ENCODE measurements around the gene KPNA6. TPM values are rescaled to one million over a fixed set of nuclear protein-coding genes. Genes with fewer than 3 reads are reported as not detected.

Gene KPNA6
- total and polyA plus RNA-seq, 9 of the 15 experiments (the other 6 are each of a cell fraction or from before 2014, with no cell fraction given), result 20.1 to 54.6 (median 32.2) TPM

- TF ChIP-seq SAP30 (IDR thresholded peaks at IDR 0.05; ENCODE audit: borderline replicate concordance, insufficient read depth, low read depth, low read length, poor library complexity, severe bottlenecking), result no peak
- TF ChIP-seq PRDM10 (IDR thresholded peaks at IDR 0.05; ENCODE audit: partially characterized antibody), result no peak
- 0 out of 4 replicates have a peak, but pooled peaks of 1 of the 2 experiments have one; percentile 24 for TF ChIP-seq ZMIZ1 (IDR thresholded peaks at IDR 0.05; ENCODE audit: low read depth in 2 of 2, low read length in 2 of 2)
- TF ChIP-seq ESRRB (CRISPR knock-in tag; IDR thresholded peaks at IDR 0.05; ENCODE audit: borderline replicate concordance), result 0 out of 2 replicates have a peak, but pooled peaks have one; percentile 30
- no peak for TF ChIP-seq MTA1 (IDR thresholded peaks at IDR 0.05; ENCODE audit: borderline replicate concordance)
- no peak for TF ChIP-seq ZNF165 (CRISPR knock-in tag; IDR thresholded peaks at IDR 0.05; ENCODE audit: borderline replicate concordance)
- TF ChIP-seq PTRF (tag; IDR thresholded peaks at IDR 0.05), result no peak
- 0 out of 2 replicates have a peak, but pooled peaks have one; percentile 18 for TF ChIP-seq ADNP (tag; IDR thresholded peaks at IDR 0.05)
- no peak for TF ChIP-seq DIDO1 (tag; IDR thresholded peaks at IDR 0.05; ENCODE audit: low read depth)
- TF ChIP-seq NONO (IDR thresholded peaks at IDR 0.05; ENCODE audit: low read depth in 2 of 2, low read length in 1 of 2), result no peak
- TF ChIP-seq CBX5 (IDR thresholded peaks at IDR 0.05; ENCODE audit: borderline replicate concordance, low read depth), result no peak
- no peak for TF ChIP-seq ZNF134 (CRISPR knock-in tag; conservative IDR thresholded peaks at IDR 0.05)
- no peak for TF ChIP-seq MAFK (IDR thresholded peaks at IDR 0.05; ENCODE audit: low read length)
- no peak for TF ChIP-seq ZNF124 (CRISPR knock-in tag; IDR thresholded peaks at IDR 0.05)
- no peak for TF ChIP-seq ZNF184 (CRISPR knock-in tag; IDR thresholded peaks at IDR 0.05)
- TF ChIP-seq HNRNPK (IDR thresholded peaks at IDR 0.05; ENCODE audit: low read depth, low read length, poor library complexity, severe bottlenecking), result no peak
- TF ChIP-seq ZFP1 (CRISPR knock-in tag; IDR thresholded peaks at IDR 0.05), result no peak
- TF ChIP-seq RBM39 (optimal IDR thresholded peaks at IDR 0.05; ENCODE audit: low read depth, low read length), result no peak
- TF ChIP-seq WHSC1 (IDR thresholded peaks at IDR 0.05; ENCODE audit: low read length), result no peak
- no peak for TF ChIP-seq NEUROD1 (IDR thresholded peaks at IDR 0.05; ENCODE audit: borderline replicate concordance, low read depth, low read length, partially characterized antibody)
- no peak for TF ChIP-seq ID3 (CRISPR knock-in tag; IDR thresholded peaks at IDR 0.05)
- TF ChIP-seq ID3 (tag; IDR thresholded peaks at IDR 0.05), result no peak
Observed at GRCh38 chr1:32066489-32066873, 41.4 kb upstream of the KPNA6 start (continued).
